Panc1 (cell line): Measurements from ENCODE around the gene KIAA1217.

ENCODE experiments used
- CTCF ChIP-seq: fragments of 450-650 bp; IDR thresholded peaks from 2 replicates; pipeline ENCODE4 v1.5.1; 2017; ENCODE audit warnings: mild to moderate bottlenecking
- POLR2AphosphoS5 ChIP-seq: IDR thresholded peaks from 2 replicates; pipeline ENCODE4 v1.6.1; 2012; ENCODE audit warnings: mild to moderate bottlenecking, low read depth, low read length, moderate library complexity
- SIN3A ChIP-seq: IDR thresholded peaks from 2 replicates; pipeline ENCODE4 v1.6.1; 2012; ENCODE audit warnings: low read depth, mild to moderate bottlenecking, low read length, moderate library complexity, borderline replicate concordance; ENCODE audit not compliant: insufficient read depth
- TF ChIP-seq, protein P1 (sequence below), 2 experiments: IDR thresholded peaks; 2 replicates each; pipeline ENCODE4 v1.6.1; 2011 to 2012; ENCODE audit warnings: low read depth in 2 of 2, control low read depth in 1 of 2, low read length in 1 of 2, mild to moderate bottlenecking in 1 of 2, moderate library complexity in 1 of 2; ENCODE audit not compliant: insufficient read depth in 1 of 2

- TF ChIP-seq CTCF (no peak), POLR2AphosphoS5 (no peak), SIN3A (no peak)
- TF ChIP-seq, protein P1, sequence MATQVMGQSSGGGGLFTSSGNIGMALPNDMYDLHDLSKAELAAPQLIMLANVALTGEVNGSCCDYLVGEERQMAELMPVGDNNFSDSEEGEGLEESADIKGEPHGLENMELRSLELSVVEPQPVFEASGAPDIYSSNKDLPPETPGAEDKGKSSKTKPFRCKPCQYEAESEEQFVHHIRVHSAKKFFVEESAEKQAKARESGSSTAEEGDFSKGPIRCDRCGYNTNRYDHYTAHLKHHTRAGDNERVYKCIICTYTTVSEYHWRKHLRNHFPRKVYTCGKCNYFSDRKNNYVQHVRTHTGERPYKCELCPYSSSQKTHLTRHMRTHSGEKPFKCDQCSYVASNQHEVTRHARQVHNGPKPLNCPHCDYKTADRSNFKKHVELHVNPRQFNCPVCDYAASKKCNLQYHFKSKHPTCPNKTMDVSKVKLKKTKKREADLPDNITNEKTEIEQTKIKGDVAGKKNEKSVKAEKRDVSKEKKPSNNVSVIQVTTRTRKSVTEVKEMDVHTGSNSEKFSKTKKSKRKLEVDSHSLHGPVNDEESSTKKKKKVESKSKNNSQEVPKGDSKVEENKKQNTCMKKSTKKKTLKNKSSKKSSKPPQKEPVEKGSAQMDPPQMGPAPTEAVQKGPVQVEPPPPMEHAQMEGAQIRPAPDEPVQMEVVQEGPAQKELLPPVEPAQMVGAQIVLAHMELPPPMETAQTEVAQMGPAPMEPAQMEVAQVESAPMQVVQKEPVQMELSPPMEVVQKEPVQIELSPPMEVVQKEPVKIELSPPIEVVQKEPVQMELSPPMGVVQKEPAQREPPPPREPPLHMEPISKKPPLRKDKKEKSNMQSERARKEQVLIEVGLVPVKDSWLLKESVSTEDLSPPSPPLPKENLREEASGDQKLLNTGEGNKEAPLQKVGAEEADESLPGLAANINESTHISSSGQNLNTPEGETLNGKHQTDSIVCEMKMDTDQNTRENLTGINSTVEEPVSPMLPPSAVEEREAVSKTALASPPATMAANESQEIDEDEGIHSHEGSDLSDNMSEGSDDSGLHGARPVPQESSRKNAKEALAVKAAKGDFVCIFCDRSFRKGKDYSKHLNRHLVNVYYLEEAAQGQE (IDR thresholded peaks at IDR 0.05; ENCODE audit: insufficient read depth in 1 of 2, low read depth in 2 of 2, low read length in 1 of 2) = no peak
These were observed 254.9 kb downstream of the KIAA1217 start for GRCh38 chr10:24463611-24464426.
